Right lobe of liver (tissue), 4 donors: Measurements from ENCODE around the gene CXorf58.

ENCODE experiments used
- CTCF ChIP-seq, 4 donors: fragments of 200-600 bp in 3 of 4; fragments of 450-650 bp in 1 of 4; IDR thresholded peaks; one replicate each; pipeline versions ENCODE4 v1.5.1 to v1.8.0; 2016 to 2022; ENCODE audit warnings: antibody characterized with exemption in 4 of 4, mild to moderate bottlenecking in 2 of 4
- POLR2A ChIP-seq: fragments of 450-650 bp; IDR thresholded peaks from one replicate; pipeline ENCODE4 v1.6.1; 2017; ENCODE audit warnings: antibody characterized with exemption, mild to moderate bottlenecking
- donor health status: DM: no; HTN: no; CAD: no.
- donor health status: DM: no; HTN: no; CAD: no.
- donor health status: DM: no; HTN: yes; CAD: no.

GRCh38 chrX:23935106-23935505 lies 27.3 kb downstream of the CXorf58 start:
- TF ChIP-seq CTCF (IDR thresholded peaks at IDR 0.05) (no peak), POLR2A (no peak)
